HepG2 (cell line): ENCODE results near the gene DLG2. TPM values are rescaled to one million over a fixed set of nuclear protein-coding genes. Genes with fewer than 3 reads are reported as not detected.

ENCODE experiments used
- ATAC-seq: fragments of 200-7000 bp; cut with Tn5 transposase; 3 replicates; pipeline ENCODE4 v1.9.1; 2020; ENCODE audit warnings: mild to moderate bottlenecking, moderate library complexity
- BruUV-seq: library from RNA; stranded (reverse); fragments of 400-500 nt; replicated peaks from 2 replicates; lab custom pipeline; 2021; lab: Mats Ljungman, UMichigan
- CTCF ChIA-PET: fragments of 300-600 bp; formaldehyde crosslinking; extraction: SDS; loops from one replicate; lab custom pipeline; 2021; ENCODE audit warnings: low total read pairs, inconsistent platforms, low intra/inter-chr PET ratio; lab: Yijun Ruan, JAX
- POLR2A ChIA-PET: fragments of 350-600 bp; sonication (Branson Sonifier 250); formaldehyde crosslinking; loops from one replicate; lab custom pipeline; 2020; ENCODE audit warnings: antibody characterized with exemption, inconsistent platforms; lab: Yijun Ruan, JAX
- DNase-seq: peaks from one replicate; pipeline ENCODE4 v3.0.0-alpha.2; 2015; ENCODE audit warnings: low spot score
- FAIRE-seq: peaks from 3 replicates; lab custom pipeline; 2011; peaks lifted over from hg19 to GRCh38; lab: Jason Lieb, UNC
- H2AFZ ChIP-seq: one replicate; pipeline ENCODE4 v1.6.1; 2011; ENCODE audit warnings: low read length, inconsistent platforms
- H3K27ac ChIP-seq: fragments of 300-600 bp; 3 replicates; pipeline ENCODE4 v1.8.0; 2011; ENCODE audit warnings: mixed run types, mild to moderate bottlenecking, mixed read lengths, low read length, inconsistent platforms; ENCODE audit not compliant: insufficient read depth; ENCODE audit errors: extremely low read length
- H3K27me3 ChIP-seq, 2 experiments: fragments of 200-600 bp in 1 of 2; 2 replicates in 1 of 2; 3 replicates in 1 of 2; pipeline versions ENCODE4 v1.6.0 to v1.8.0; 2011; ENCODE audit warnings: low read length in 2 of 2, mild to moderate bottlenecking in 2 of 2, moderate library complexity in 2 of 2, inconsistent platforms in 1 of 2; ENCODE audit not compliant: insufficient read depth in 2 of 2, control insufficient read depth in 1 of 2
- H3K36me3 ChIP-seq, 2 experiments: fragments of 200-600 bp in 1 of 2; replicated peaks in 1 of 2; 2 replicates in 1 of 2; 3 replicates in 1 of 2; pipeline versions ENCODE4 v1.5.1 to v1.8.0; 2011; ENCODE audit warnings: low read length in 2 of 2, inconsistent platforms in 1 of 2; ENCODE audit not compliant: insufficient read depth in 2 of 2, control insufficient read depth in 1 of 2
- H3K4me1 ChIP-seq: 2 replicates; pipeline ENCODE4 v1.5.1; 2012; ENCODE audit warnings: low read length, inconsistent platforms; ENCODE audit not compliant: insufficient read depth
- H3K4me2 ChIP-seq: 2 replicates; pipeline ENCODE4 v1.6.0; 2011; ENCODE audit warnings: low read depth, low read length, inconsistent platforms
- H3K4me3 ChIP-seq, 3 experiments: fragments of 200-600 bp in 1 of 3; sonication (generic), shearing (Covaris generic) in 1 of 3; replicated peaks in 1 of 3; 2 replicates each; pipeline ENCODE4 v1.5.1; 2011 to 2016; ENCODE audit warnings: low read length in 3 of 3, inconsistent platforms in 2 of 3, low read depth in 2 of 3, mild to moderate bottlenecking in 2 of 3, control low read depth in 1 of 3, mixed read lengths in 1 of 3; ENCODE audit not compliant: insufficient read depth in 1 of 3
- H3K79me2 ChIP-seq: one replicate; pipeline ENCODE4 v1.6.1; 2011; ENCODE audit warnings: low read length, inconsistent platforms; ENCODE audit not compliant: insufficient read depth
- H3K9ac ChIP-seq: 2 replicates; pipeline ENCODE4 v1.6.0; 2011; ENCODE audit warnings: mild to moderate bottlenecking, low read depth, low read length, inconsistent platforms; ENCODE audit not compliant: insufficient read depth
- H3K9me3 ChIP-seq: 2 replicates; pipeline ENCODE4 v1.5.1; 2012; ENCODE audit warnings: mild to moderate bottlenecking, low read length
- H4K20me1 ChIP-seq: 2 replicates; pipeline ENCODE4 v1.6.0; 2011; ENCODE audit warnings: inconsistent platforms, mild to moderate bottlenecking, low read length, moderate library complexity; ENCODE audit not compliant: insufficient read depth
- ATM ChIP-seq: fragments of 450-650 bp; IDR thresholded peaks from 2 replicates; pipeline ENCODE4 v1.7.1; 2017; ENCODE audit warnings: mild to moderate bottlenecking, borderline replicate concordance
- ATRX ChIP-seq: sonication (generic); formaldehyde crosslinking; IDR thresholded peaks from 2 replicates; pipeline ENCODE4 v1.4.0; 2020; ENCODE audit warnings: missing genetic modification reagents, borderline replicate concordance
- MTA1 ChIP-seq: sonication (generic); formaldehyde crosslinking; IDR thresholded peaks from 2 replicates; pipeline ENCODE4 v1.4.0; 2020; ENCODE audit warnings: missing genetic modification reagents, mild to moderate bottlenecking, borderline replicate concordance
- POLR2AphosphoS5 ChIP-seq: IDR thresholded peaks from 2 replicates; pipeline ENCODE4 v1.6.1; 2012; ENCODE audit warnings: low read depth, low read length
- RFX1 ChIP-seq: fragments of 450-650 bp; IDR thresholded peaks from 2 replicates; pipeline ENCODE4 v1.6.1; 2017
- SAP130 ChIP-seq: IDR thresholded peaks from 2 replicates; pipeline ENCODE4 v1.6.1; 2016; ENCODE audit warnings: low read depth
- TAF15 ChIP-seq: fragments of 200-400 bp; formaldehyde crosslinking; IDR thresholded peaks from one replicate; pipeline ENCODE4 v1.6.1; 2018; ENCODE audit warnings: mild to moderate bottlenecking, low read depth, low read length; ENCODE audit not compliant: poor library complexity, severe bottlenecking
- ZFP1 ChIP-seq: IDR thresholded peaks from 2 replicates; pipeline ENCODE4 v1.6.1; 2016
- ZNF225 ChIP-seq: sonication (generic); formaldehyde crosslinking; IDR thresholded peaks from 2 replicates; pipeline ENCODE4 v1.4.0; 2020; ENCODE audit warnings: mild to moderate bottlenecking, missing genetic modification reagents
- ZNF563 ChIP-seq: sonication (generic); formaldehyde crosslinking; IDR thresholded peaks from 2 replicates; pipeline ENCODE4 v1.8.0; 2022; ENCODE audit warnings: mild to moderate bottlenecking, moderate library complexity, missing genetic modification reagents
- WGBS: methylation state at CpG from one replicate; pipeline ENCODE4 v1.1.6; 2017; ENCODE audit warnings: low lambda C conversion rate; 5-methylcytosine and 5-hydroxymethylcytosine counted together
- in situ Hi-C: cut with HindIII; loops from 2 replicates; pipeline ENCODE4 v1.10.0; 2017; ENCODE audit warnings: low pct_unique_long_range_greater_than_20kb; ENCODE audit not compliant: extremely low pct_ligation_motif_present
- intact Hi-C: fragments of 100-400 bp; cut with micrococcal nuclease; formaldehyde crosslinking; loops from one replicate; pipeline ENCODE4 v1.10.0; 2022; ENCODE audit not compliant: unreplicated experiment
- polyA plus RNA-seq, 8 experiments: library from polyadenylated mRNA; depleted of rRNA in 3 of 8; stranded (reverse) in 7 of 8; unstranded in 1 of 8; fragments of >200 nt; fragmentation: Illumina TruSeq in 4 of 8; extraction: Trizol in 4 of 8; gene quantifications; 2 replicates each; pipeline versions ENCODE4 v1.2.1 to v1.2.3, GENCODE V29; 2011 to 2016; ENCODE audit warnings: low read depth in 4 of 8, missing spikeins in 1 of 8, mixed read lengths in 1 of 8; ENCODE audit not compliant: insufficient read depth in 1 of 8
- total RNA-seq, 5 experiments: library from RNA; depleted of rRNA; stranded (reverse); fragments of >200 nt; fragmentation: Illumina TruSeq; extraction: Trizol; gene quantifications; 2 replicates each; pipeline ENCODE4 v1.2.3, GENCODE V29; 2016; ENCODE audit warnings: low read depth in 1 of 5
- TF ChIP-seq, protein P1 (sequence below): sonication (generic); formaldehyde crosslinking; IDR thresholded peaks from 2 replicates; pipeline ENCODE4 v1.9.0; 2021; ENCODE audit warnings: missing genetic modification reagents, borderline replicate concordance
- TF ChIP-seq, protein P2 (sequence below), 2 experiments: sonication (generic) in 1 of 2; formaldehyde crosslinking in 1 of 2; IDR thresholded peaks; 2 replicates each; pipeline versions ENCODE4 v1.6.1 to v1.9.0; 2014 to 2022; ENCODE audit warnings: antibody characterized with exemption in 1 of 2, borderline replicate concordance in 1 of 2, inconsistent platforms in 1 of 2, low read depth in 1 of 2, missing genetic modification reagents in 1 of 2

DLG2 gene
- total and polyA plus RNA-seq, 2 of the 13 experiments (the other 11 are each of a cell fraction or from before 2014, with no cell fraction given) = 0.46 to 1.0 TPM

DNA sequence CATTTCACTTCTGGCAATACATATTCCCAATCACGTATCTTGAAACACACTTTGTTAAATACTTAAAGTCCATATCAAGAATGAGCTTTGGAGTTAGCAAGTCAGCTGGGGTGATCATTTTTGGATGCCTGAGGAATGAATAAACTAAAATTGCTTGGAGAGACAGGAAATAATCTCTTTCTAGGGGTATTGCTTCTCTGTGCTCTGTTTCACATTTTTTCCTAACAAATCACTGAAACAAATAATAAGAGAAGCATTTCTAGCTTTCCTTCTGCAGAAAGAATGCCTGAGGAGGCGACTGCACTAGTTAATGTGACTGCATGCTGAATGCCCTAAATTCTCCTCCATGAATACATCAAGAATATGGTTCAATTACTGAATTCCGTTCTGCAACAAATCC, 1799.6 kb downstream of the DLG2 start:
- WGBS = 32% methylated on average over 3 of the region's 3 CpGs
- intact Hi-C loops = no loop called here
- no peak for DNase-seq
- no TSS peak for BruUV-seq
- Histone ChIP-seq H3K27me3 (no peaks in the 10 kb centered on the region), H3K79me2 (no peaks in the 10 kb centered on the region), H3K9ac (no peak overlapping the region), H3K27ac (no peak overlapping the region), H3K36me3 (no peaks in the 10 kb centered on the region), H3K9me3 (no peaks in the 10 kb centered on the region), H3K4me2 (no peak overlapping the region), H4K20me1 (no peaks in the 10 kb centered on the region), H3K4me1 (no peaks in the 10 kb centered on the region), H2AFZ (no peak overlapping the region), H3K4me3 (no peak overlapping the region)
- ChIA-PET POLR2A (no interaction called here), CTCF (interaction anchor here (0.7 to 1.1 kb wide), 2 partner anchors 557 to 697 kb away, joined by 3 read pairs; no protein-coding TSS in a partner anchor)
- ATAC-seq = no peak
- FAIRE-seq = no peak
- in situ Hi-C loops = loop anchor here (25.0 kb wide), 1 partner anchor 710 kb away; no protein-coding TSS in a partner anchor
- TF ChIP-seq ATM = no peak
- no peak for TF ChIP-seq ATRX (CRISPR knock-in tag)
- TF ChIP-seq, protein P1, sequence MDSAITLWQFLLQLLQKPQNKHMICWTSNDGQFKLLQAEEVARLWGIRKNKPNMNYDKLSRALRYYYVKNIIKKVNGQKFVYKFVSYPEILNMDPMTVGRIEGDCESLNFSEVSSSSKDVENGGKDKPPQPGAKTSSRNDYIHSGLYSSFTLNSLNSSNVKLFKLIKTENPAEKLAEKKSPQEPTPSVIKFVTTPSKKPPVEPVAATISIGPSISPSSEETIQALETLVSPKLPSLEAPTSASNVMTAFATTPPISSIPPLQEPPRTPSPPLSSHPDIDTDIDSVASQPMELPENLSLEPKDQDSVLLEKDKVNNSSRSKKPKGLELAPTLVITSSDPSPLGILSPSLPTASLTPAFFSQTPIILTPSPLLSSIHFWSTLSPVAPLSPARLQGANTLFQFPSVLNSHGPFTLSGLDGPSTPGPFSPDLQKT (CRISPR knock-in tag) = no peak
- no peak for TF ChIP-seq SAP130
- no peak for TF ChIP-seq POLR2AphosphoS5
- TF ChIP-seq ZNF563 = no peak
- no peak for TF ChIP-seq ZFP1 (CRISPR knock-in tag)
- no peak for TF ChIP-seq TAF15
- TF ChIP-seq RFX1 = no peak
- TF ChIP-seq, protein P2, sequence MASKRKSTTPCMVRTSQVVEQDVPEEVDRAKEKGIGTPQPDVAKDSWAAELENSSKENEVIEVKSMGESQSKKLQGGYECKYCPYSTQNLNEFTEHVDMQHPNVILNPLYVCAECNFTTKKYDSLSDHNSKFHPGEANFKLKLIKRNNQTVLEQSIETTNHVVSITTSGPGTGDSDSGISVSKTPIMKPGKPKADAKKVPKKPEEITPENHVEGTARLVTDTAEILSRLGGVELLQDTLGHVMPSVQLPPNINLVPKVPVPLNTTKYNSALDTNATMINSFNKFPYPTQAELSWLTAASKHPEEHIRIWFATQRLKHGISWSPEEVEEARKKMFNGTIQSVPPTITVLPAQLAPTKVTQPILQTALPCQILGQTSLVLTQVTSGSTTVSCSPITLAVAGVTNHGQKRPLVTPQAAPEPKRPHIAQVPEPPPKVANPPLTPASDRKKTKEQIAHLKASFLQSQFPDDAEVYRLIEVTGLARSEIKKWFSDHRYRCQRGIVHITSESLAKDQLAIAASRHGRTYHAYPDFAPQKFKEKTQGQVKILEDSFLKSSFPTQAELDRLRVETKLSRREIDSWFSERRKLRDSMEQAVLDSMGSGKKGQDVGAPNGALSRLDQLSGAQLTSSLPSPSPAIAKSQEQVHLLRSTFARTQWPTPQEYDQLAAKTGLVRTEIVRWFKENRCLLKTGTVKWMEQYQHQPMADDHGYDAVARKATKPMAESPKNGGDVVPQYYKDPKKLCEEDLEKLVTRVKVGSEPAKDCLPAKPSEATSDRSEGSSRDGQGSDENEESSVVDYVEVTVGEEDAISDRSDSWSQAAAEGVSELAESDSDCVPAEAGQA (IDR thresholded peaks at IDR 0.05; ENCODE audit: low read depth) = no peak
- TF ChIP-seq, protein P2 (CRISPR knock-in tag; IDR thresholded peaks at IDR 0.05; ENCODE audit: borderline replicate concordance) = no peak
- no peak for TF ChIP-seq ZNF225 (CRISPR knock-in tag)
- TF ChIP-seq MTA1 (CRISPR knock-in tag) = no peak
